GM12801 (cell line): ENCODE results near the gene FOXF2.

Experiments used
- TF ChIP-seq, protein P1 (sequence below): IDR thresholded peaks from one replicate; pipeline ENCODE4 v1.5.1; 2011; ENCODE audit warnings: control low read depth; ENCODE audit not compliant: insufficient read length; ENCODE audit errors: extremely low read depth

The FOXF2 gene

DNA sequence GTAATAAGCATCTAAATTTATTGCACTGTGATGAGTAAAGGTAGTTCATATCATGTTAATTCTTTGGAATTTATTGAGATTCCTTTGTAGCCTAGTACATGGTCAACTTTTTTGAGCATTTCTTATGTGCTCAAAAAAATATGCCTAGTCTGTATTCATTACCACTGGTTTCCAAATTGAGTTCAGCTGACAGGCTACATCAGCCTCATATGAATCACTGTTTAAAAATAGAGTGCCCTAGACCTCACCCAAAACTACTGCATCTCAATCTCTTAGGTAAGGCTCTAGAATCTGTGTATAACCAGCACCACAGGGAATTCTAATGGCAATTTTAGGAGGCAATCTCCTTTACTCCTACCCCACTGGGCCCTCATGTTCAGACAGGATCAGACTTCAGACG, 16.7 kb upstream of the FOXF2 start:
- TF ChIP-seq, protein P1, sequence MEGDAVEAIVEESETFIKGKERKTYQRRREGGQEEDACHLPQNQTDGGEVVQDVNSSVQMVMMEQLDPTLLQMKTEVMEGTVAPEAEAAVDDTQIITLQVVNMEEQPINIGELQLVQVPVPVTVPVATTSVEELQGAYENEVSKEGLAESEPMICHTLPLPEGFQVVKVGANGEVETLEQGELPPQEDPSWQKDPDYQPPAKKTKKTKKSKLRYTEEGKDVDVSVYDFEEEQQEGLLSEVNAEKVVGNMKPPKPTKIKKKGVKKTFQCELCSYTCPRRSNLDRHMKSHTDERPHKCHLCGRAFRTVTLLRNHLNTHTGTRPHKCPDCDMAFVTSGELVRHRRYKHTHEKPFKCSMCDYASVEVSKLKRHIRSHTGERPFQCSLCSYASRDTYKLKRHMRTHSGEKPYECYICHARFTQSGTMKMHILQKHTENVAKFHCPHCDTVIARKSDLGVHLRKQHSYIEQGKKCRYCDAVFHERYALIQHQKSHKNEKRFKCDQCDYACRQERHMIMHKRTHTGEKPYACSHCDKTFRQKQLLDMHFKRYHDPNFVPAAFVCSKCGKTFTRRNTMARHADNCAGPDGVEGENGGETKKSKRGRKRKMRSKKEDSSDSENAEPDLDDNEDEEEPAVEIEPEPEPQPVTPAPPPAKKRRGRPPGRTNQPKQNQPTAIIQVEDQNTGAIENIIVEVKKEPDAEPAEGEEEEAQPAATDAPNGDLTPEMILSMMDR, result no peak

- TF ChIP-seq, protein P1, result no peak
Observed at GRCh38 chr6:1376653-1377052, 12.7 kb upstream of the FOXF2 start.

GRCh38 chr6:1377526-1377925, 11.8 kb upstream of the FOXF2 start:
- TF ChIP-seq, protein P1, result no peak

- TF ChIP-seq, protein P1, result no peak
Observed at GRCh38 chr6:1378065-1379016, 11.0 kb upstream of the FOXF2 start.

- TF ChIP-seq, protein P1, result no peak
Observed at GRCh38 chr6:1379017-1379787, 10.2 kb upstream of the FOXF2 start.

GRCh38 chr6:1379788-1380147, 9.6 kb upstream of the FOXF2 start:
- TF ChIP-seq, protein P1, result no peak

DNA sequence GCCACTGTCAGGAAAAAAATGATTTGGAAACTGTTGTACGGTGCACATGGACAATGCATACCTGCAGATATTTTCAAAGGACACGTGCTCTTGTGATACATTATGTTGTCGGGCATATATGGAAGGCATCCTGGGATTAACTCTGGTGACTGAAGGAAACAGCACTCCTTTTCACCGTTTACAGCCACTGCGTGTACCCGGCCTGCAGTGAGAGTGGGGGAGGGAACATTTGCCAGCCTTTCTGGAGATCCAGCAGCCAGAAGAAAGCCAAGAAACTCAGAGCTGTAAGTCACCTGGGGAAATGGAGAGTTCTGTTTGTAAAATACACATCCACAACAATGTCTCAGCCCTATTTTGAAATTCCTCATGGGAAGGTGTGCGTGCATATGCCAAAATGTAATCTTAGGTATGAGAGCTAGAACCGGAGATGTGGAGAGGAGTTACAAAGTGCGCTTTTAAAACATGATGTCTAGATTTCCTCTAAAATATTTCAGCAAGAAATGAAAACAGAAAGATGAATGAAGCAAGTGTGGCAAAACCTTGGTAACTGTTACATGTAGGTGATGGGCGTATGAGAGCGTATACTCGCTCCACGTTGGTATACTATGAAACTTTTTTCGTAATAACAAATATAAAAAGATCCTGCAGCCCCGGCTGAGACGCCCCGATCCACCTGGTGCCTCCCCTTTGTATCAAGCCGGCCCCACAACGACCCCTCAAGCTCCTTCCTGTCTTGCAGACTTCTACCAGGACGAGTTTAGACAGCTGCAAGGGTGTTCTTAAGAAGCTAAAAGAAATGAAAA, 8.6 kb upstream of the FOXF2 start:
- TF ChIP-seq, protein P1, result no peak
